Bone marrow (tissue), 2 donors: ENCODE data around the gene KRT33A.
A peak's percentile ranks its signal among the peaks of the same experiment; 100 is the strongest.

Experiments used
- DNase-seq, 2 donors: peaks; one replicate each; lab custom pipeline; 2025; lab: John Stamatoyannopoulos, UW

The KRT33A gene

GRCh38 chr17:41329279-41329948 lies 21.2 kb downstream of the KRT33A start:
- DNase-seq: no peak

GRCh38 chr17:41328207-41328606 lies 22.4 kb downstream of the KRT33A start:
- DNase-seq: no peak

- DNase-seq: no peak
These were observed 23.1 kb downstream of the KRT33A start for GRCh38 chr17:41327411-41328120.

- no peak for DNase-seq
These were observed 24.2 kb downstream of the KRT33A start for GRCh38 chr17:41326173-41327145.

GRCh38 chr17:41325611-41326010 lies 25.0 kb downstream of the KRT33A start:
- DNase-seq: no peak

- no peak for DNase-seq
These were observed 25.5 kb downstream of the KRT33A start for GRCh38 chr17:41325126-41325525.

GRCh38 chr17:41324180-41325075 lies 26.2 kb downstream of the KRT33A start:
- DNase-seq: no peak

GRCh38 chr17:41322903-41323895 lies 27.4 kb downstream of the KRT33A start:
- no peak for DNase-seq

- DNase-seq: peak in 1 of 2 donors; percentile 37
These were observed 28.3 kb downstream of the KRT33A start for GRCh38 chr17:41322094-41322902.

- no peak for DNase-seq
These were observed 32.4 kb downstream of the KRT33A start for GRCh38 chr17:41318231-41318630.

- DNase-seq: no peak
These were observed 34.7 kb downstream of the KRT33A start for GRCh38 chr17:41315814-41316445.

- DNase-seq: no peak
These were observed 35.3 kb downstream of the KRT33A start, which contains the start of gene KRTAP17-1 for GRCh38 chr17:41315204-41315794. Gene KRTAP17-1 (minus strand): TSS chr17:41315710. CDS start chr17:41315650, 60 bp downstream.

- DNase-seq: no peak
These were observed 39.5 kb downstream of the KRT33A start for GRCh38 chr17:41311111-41311510.

GRCh38 chr17:41308918-41309359 lies 41.7 kb downstream of the KRT33A start, which contains the start of gene KRTAP16-1:
Gene KRTAP16-1 (minus strand): TSS chr17:41309309. CDS start chr17:41309253, 56 bp downstream.
- peak in 1 of 2 donors; percentile 43 for DNase-seq

GRCh38 chr17:41308251-41308917 lies 42.2 kb downstream of the KRT33A start:
- peak in 1 of 2 donors; percentile 70 for DNase-seq

GRCh38 chr17:41307647-41308046 lies 43.0 kb downstream of the KRT33A start:
- no peak for DNase-seq

GRCh38 chr17:41304091-41304490 lies 46.5 kb downstream of the KRT33A start:
- no peak for DNase-seq
